Psoas muscle (tissue), 8 donors: ENCODE measurements around the gene VILL. TPM values are rescaled to one million over a fixed set of nuclear protein-coding genes. Genes with fewer than 3 reads are reported as not detected.
A peak's percentile ranks its signal among the peaks of the same experiment; 100 is the strongest.

ENCODE experiments used
- ATAC-seq, 4 donors: fragments of 200-7000 bp; cut with Tn5 transposase; one replicate each; pipeline ENCODE4 v1.9.1; 2020; ENCODE audit warnings: moderate library complexity in 3 of 4, mild to moderate bottlenecking in 2 of 4
- DNase-seq, 2 donors: peaks; one replicate each; pipeline ENCODE4 v3.0.0-alpha.2; 2020
- H3K27ac ChIP-seq: fragments of 200-600 bp; one replicate; pipeline ENCODE4 v1.8.0; 2022
- H3K27me3 ChIP-seq, 3 donors: fragments of 200-600 bp in 1 of 3; one replicate each; pipeline versions ENCODE4 v1.6.1 to v1.8.0; 2013 to 2022; ENCODE audit warnings: low read length in 2 of 3, mild to moderate bottlenecking in 2 of 3, moderate library complexity in 1 of 3; ENCODE audit not compliant: insufficient read depth in 3 of 3
- H3K36me3 ChIP-seq, 2 donors: fragments of 200-600 bp in 1 of 2; one replicate each; pipeline versions ENCODE4 v1.6.1 to v1.8.0; 2013 to 2022; ENCODE audit warnings: low read depth in 1 of 2, mild to moderate bottlenecking in 1 of 2, moderate library complexity in 1 of 2; ENCODE audit not compliant: insufficient read depth in 1 of 2
- H3K4me1 ChIP-seq: fragments of 200-600 bp; one replicate; pipeline ENCODE4 v1.8.0; 2022
- H3K4me3 ChIP-seq: fragments of 200-600 bp; one replicate; pipeline ENCODE4 v1.8.0; 2022; ENCODE audit warnings: mild to moderate bottlenecking
- H3K9me3 ChIP-seq: fragments of 200-600 bp; one replicate; pipeline ENCODE4 v1.8.0; 2022
- WGBS, 3 donors: extraction: QIAGEN DNeasy Blood & Tissue Kit; methylation state at CpG; one replicate each; pipeline versions ENCODE4 v1.1.6 to v1.1.7; 2013; 5-methylcytosine and 5-hydroxymethylcytosine counted together
- intact Hi-C, 2 donors: fragments of 100-400 bp; cut with DNase I; formaldehyde crosslinking; loops; one replicate each; pipeline versions ENCODE4 v1.11.0 to v1.14.2; 2022
- polyA plus RNA-seq, 3 donors: library from polyadenylated mRNA; stranded (reverse); fragments of 200-250 nt; gene quantifications; one replicate each; pipeline ENCODE4 v1.2.3, GENCODE V29; 2013
- total RNA-seq, 4 donors: library from RNA; stranded (reverse); fragmentation: NEBNext Ultra II Directional in 2 of 4; extraction: Animal tissue kit (Norgen Biotek cat#: 25700) in 2 of 4; gene quantifications; one replicate each; pipeline versions ENCODE4 v1.2.1 to v1.2.4, GENCODE V29; 2021 to 2023
- TF ChIP-seq, protein P1 (sequence below): fragments of 200-600 bp; IDR thresholded peaks from one replicate; pipeline ENCODE4 v1.8.0; 2022; ENCODE audit warnings: antibody characterized with exemption
- donor health status: healthy with polysubstance abuse.
- donor health status: DM: no; HTN: no; CAD: no; lungs with moderate emphysema.
- donor health status: Bipolar disorder and iron deficiency.
- donor health status: healthy.
- donor health status: DM: yes; HTN: yes; CAD: no.
- donor health status: DM: no; HTN: no; CAD: no.
- donor health status: DM: no; HTN: no; CAD: no.
- donor health status: DM: yes; HTN: yes; CAD: no.

Gene VILL
- total and polyA plus RNA-seq, 7 donors: 0.65 to 2.1 (median 0.92) TPM

DNA sequence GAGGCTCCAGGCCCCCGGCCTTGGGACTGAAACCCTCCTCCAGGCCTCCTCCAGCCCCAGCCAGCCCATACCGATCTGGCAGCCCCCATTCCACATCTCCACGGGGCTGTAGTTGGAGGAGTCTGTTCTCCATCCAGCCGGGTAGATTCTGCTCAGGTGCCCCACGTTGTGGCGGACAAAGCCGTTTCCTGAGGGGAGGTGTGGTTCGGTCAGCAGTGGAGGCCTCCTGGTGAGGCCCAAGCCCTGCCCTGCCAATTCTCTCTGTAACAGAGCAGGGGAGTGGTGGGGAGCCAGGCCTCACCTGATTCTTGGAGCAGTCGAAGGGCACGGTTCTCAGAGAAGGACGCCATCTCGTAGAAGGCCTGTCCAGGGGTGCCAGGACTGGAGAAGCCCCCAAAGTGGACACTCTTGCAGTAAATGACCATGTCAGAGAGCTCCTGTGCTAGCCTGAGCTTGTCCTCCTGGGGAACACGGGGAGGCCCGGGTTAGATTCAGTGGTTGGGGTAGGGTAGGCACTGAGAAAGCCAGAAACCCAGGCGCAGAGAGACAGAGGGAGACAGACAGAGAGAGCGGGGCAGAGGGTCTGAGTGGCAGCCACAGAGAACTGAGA is 18.5 kb downstream of the VILL start:
- Histone ChIP-seq H3K4me3 (no peak overlapping the region), H3K27me3 (no peaks in the 10 kb centered on the region), H3K4me1 (peaks cover 6% of the 10 kb centered on the region), H3K36me3 (peaks cover 0 to 6% of the 10 kb centered on the region in 2 donors), H3K9me3 (no peaks in the 10 kb centered on the region), H3K27ac (no peak overlapping the region)
- intact Hi-C loops: loop anchor here in 1 of 2 donors (10.0 kb wide), 1 partner anchor 154 kb away; no protein-coding TSS in a partner anchor
- peak in 1 of 2 donors; percentile 43 for DNase-seq
- ATAC-seq: no peak
- TF ChIP-seq, protein P1, sequence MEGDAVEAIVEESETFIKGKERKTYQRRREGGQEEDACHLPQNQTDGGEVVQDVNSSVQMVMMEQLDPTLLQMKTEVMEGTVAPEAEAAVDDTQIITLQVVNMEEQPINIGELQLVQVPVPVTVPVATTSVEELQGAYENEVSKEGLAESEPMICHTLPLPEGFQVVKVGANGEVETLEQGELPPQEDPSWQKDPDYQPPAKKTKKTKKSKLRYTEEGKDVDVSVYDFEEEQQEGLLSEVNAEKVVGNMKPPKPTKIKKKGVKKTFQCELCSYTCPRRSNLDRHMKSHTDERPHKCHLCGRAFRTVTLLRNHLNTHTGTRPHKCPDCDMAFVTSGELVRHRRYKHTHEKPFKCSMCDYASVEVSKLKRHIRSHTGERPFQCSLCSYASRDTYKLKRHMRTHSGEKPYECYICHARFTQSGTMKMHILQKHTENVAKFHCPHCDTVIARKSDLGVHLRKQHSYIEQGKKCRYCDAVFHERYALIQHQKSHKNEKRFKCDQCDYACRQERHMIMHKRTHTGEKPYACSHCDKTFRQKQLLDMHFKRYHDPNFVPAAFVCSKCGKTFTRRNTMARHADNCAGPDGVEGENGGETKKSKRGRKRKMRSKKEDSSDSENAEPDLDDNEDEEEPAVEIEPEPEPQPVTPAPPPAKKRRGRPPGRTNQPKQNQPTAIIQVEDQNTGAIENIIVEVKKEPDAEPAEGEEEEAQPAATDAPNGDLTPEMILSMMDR: no peak
- WGBS, 3 donors: 86 to 88% (median 88%) methylated on average over 16 of the region's 16 CpGs

DNA sequence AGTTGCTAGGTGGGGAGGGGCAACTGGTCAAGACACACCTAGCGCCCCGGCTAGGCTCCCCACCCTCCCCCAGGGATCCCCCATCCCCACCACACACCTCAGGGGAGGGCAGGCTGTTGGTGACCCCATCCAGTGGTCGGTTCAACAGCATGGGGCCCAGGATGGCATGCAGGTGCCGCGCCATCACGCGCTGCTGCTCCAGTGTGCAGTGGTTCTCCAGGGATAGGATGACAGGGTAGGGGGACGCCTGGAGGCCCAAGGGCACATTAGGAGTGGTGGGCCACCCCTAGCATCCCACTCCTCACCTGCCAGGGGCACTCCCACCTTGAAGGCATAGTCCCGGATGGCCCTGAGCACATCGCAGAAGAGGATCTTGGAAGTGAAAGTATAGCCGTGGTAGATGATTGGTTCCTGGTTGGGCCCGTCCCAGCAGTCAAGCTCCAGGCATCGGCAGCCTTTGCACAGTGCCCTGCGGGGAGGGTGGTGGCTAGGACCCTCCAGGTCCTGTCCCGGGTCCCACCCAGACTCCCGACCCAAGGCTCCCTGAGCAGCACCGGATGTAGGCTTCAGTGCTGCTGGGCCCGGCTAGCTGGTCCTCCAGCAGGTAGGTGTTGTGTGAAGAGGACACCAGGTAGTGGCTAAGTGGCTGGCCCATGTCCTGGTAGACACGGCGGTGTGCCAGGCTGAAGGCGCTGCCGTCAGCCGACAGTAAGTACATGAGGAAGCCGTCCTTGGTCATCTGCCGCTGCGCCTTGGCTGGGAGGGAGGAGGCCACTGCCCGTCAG is 19.4 kb downstream of the VILL start:
- no peaks in the 10 kb centered on the region for H3K27me3 ChIP-seq
- H3K4me3 ChIP-seq: no peak overlapping the region
- WGBS, 3 donors: 89 to 92% (median 89%) methylated on average over 21 to 27 of the region's 27 CpGs
- peaks cover 0 to 15% of the 10 kb centered on the region in 2 donors for H3K36me3 ChIP-seq
- intact Hi-C loops: loop anchor here in 1 of 2 donors (10.0 kb wide), 1 partner anchor 155 kb away; no protein-coding TSS in a partner anchor
- TF ChIP-seq, protein P1: no peak
- no peaks in the 10 kb centered on the region for H3K4me1 ChIP-seq
- peak in 1 of 4 donors; percentile 15 for ATAC-seq
- H3K9me3 ChIP-seq: no peaks in the 10 kb centered on the region
- H3K27ac ChIP-seq: no peak overlapping the region
- peak in 1 of 2 donors; percentile 35 for DNase-seq

DNA sequence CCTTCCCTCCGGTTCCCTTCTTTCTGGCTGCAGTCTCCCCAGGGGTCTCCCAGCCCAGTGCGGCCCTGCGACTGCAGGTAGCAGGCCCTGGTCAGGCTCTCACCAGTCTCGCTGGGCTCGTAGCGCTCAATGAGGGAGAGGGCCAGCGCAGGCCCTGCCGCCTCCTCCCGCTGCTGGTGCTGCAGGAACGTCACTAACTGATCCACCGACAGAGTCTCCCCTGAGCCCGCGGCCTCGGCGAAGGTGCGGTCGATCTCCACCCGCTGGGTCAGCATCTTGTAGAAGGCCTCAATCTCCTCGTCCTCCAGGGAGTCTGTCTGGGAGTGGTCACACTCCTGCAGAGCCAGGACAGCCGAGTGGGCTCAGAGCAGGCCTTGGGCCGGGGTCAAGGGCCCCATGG is 20.5 kb downstream of the VILL start:
- Histone ChIP-seq H3K36me3 (peaks cover 0 to 26% of the 10 kb centered on the region in 2 donors), H3K4me3 (no peak overlapping the region), H3K4me1 (no peaks in the 10 kb centered on the region), H3K27me3 (no peaks in the 10 kb centered on the region), H3K9me3 (no peaks in the 10 kb centered on the region), H3K27ac (no peak overlapping the region)
- peak in 1 of 2 donors; percentile 54 for DNase-seq
- no peak for ATAC-seq
- WGBS, 3 donors: 88 to 92% (median 90%) methylated on average over 21 of the region's 21 CpGs
- intact Hi-C loops: no loop called here
- TF ChIP-seq, protein P1: no peak

DNA sequence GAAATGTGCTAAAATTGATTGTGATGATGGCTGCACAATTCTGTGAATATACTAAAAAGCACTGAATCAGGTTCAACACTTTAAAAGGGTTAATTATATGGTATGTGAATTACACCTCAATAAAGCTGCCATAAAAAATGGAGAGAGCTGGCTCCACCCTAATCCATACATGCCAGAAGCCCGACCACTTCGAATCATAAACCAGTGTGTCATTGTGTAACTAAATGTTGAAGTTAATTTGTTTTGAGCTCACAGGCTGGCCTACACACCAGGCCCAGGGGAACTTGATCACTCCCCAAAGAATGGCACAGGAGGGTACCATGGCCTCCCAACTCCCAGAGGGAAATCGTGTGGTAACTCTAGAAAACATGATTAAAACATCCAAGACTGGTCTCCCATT is 24.9 kb downstream of the VILL start:
- H3K9me3 ChIP-seq: no peaks in the 10 kb centered on the region
- TF ChIP-seq, protein P1: no peak
- H3K36me3 ChIP-seq: peaks cover 0 to 37% of the 10 kb centered on the region in 2 donors
- H3K27ac ChIP-seq: no peak overlapping the region
- WGBS, 3 donors: 67 to 74% (median 73%) methylated on average over 3 of the region's 3 CpGs
- no peaks in the 10 kb centered on the region for H3K4me1 ChIP-seq
- intact Hi-C loops: no loop called here
- DNase-seq (no peak), ATAC-seq (no peak)
- no peak overlapping the region for H3K4me3 ChIP-seq
- no peaks in the 10 kb centered on the region for H3K27me3 ChIP-seq
